ENCODE measurements around the gene CD2AP. TPM values are rescaled to one million over a fixed set of nuclear protein-coding genes. Genes with fewer than 3 reads are reported as not detected.

The CD2AP gene
- total RNA-seq, 4 donors from 2014 or later, result 49.8 to 140 (median 93.3) TPM

DNA sequence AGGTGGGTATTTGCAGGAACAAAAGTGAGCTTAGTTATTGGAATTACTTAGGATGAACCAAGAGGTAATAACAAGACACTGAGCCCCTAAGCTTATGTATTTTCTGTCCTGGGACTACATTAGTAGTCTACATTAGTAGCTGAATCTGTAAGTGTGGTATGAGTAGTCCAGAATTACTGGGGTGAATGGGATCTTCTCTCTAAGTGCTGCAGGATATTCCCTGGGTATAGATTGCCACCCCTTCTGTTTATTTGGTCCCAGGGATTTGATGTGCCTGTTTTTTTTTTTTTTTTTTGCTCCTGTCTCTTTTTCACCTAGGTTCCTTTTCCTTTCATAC, 5.9 kb downstream of the CD2AP start:
- H3K9me3 ChIP-seq, result no peaks in the 10 kb centered on the region
- no peaks in the 10 kb centered on the region for H3K36me3 ChIP-seq
- in situ Hi-C loops (cut with MboI; ENCODE audit: low pct_ligation_motif_present in 1 of 4, low pct_unique_long_range_greater_than_20kb in 1 of 4, low sequenced_read_pairs in 3 of 4), result no loop called here
- no peak for TF ChIP-seq CTCF (IDR thresholded peaks at IDR 0.05)
- no peak for TF ChIP-seq POLR2AphosphoS5 (IDR thresholded peaks at IDR 0.05)
- TF ChIP-seq POLR2A (IDR thresholded peaks at IDR 0.05), result no peak
- no peak for TF ChIP-seq EP300 (IDR thresholded peaks at IDR 0.05; ENCODE audit: low read depth)
- peaks cover 4 to 76% (median 57%) of the 10 kb centered on the region in 4 donors for H3K4me1 ChIP-seq
- no peak overlapping the region for H3K4me3 ChIP-seq
- H3K27me3 ChIP-seq, result no peaks in the 10 kb centered on the region
- peak overlapping the region; percentile 61 to 68 (median 66) for H3K27ac ChIP-seq
- no peak for DNase-seq
- intact Hi-C loops (cut with DNase I; ENCODE audit: low total_unique reads), result no loop called here

GRCh38 chr6:47483853-47484546, 6.4 kb downstream of the CD2AP start:
- no peaks in the 10 kb centered on the region for H3K27me3 ChIP-seq
- no peaks in the 10 kb centered on the region for H3K9me3 ChIP-seq
- no peak overlapping the region for H3K4me3 ChIP-seq
- 29 to 31% methylated on average over 1 of the region's 1 CpG for WGBS, 2 donors (ENCODE audit: low coverage in 1 of 2)
- TF ChIP-seq POLR2AphosphoS5 (IDR thresholded peaks at IDR 0.05), result no peak
- no peak for TF ChIP-seq CTCF (IDR thresholded peaks at IDR 0.05)
- no peak for TF ChIP-seq POLR2A (IDR thresholded peaks at IDR 0.05)
- no peak for TF ChIP-seq EP300 (IDR thresholded peaks at IDR 0.05; ENCODE audit: low read depth)
- in situ Hi-C loops (cut with MboI; ENCODE audit: low pct_ligation_motif_present in 1 of 4, low pct_unique_long_range_greater_than_20kb in 1 of 4, low sequenced_read_pairs in 3 of 4) (no loop called here), intact Hi-C loops (cut with DNase I; ENCODE audit: low total_unique reads) (no loop called here)
- DNase-seq, result no peak
- peaks cover 4 to 76% (median 54%) of the 10 kb centered on the region in 4 donors for H3K4me1 ChIP-seq
- H3K36me3 ChIP-seq, result no peaks in the 10 kb centered on the region
- peak overlapping the region; percentile 61 to 68 (median 66) for H3K27ac ChIP-seq

DNA sequence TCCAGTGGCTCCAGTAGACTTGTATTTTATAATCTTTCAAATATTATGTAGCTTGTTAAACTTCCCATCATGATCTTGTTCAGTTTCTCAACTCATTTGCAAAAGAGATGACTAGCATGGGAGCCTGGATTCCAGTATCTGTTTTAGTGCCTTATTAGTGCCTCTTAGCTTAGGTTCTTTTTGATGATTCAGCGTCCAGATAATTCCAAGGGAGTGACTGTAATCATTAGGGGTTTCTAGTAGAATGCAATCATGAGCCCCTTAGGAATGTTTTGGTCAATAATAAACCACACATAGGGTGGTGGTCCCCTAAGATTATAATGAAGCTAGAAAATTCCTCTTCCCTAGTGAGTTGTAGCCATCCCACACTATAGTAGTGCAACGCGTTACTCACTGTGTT, 7.0 kb downstream of the CD2AP start:
- in situ Hi-C loops (cut with MboI; ENCODE audit: low pct_ligation_motif_present in 1 of 4, low pct_unique_long_range_greater_than_20kb in 1 of 4, low sequenced_read_pairs in 3 of 4) (no loop called here), intact Hi-C loops (cut with DNase I; ENCODE audit: low total_unique reads) (no loop called here)
- H3K9me3 ChIP-seq, result no peaks in the 10 kb centered on the region
- DNase-seq, result no peak
- no peak for TF ChIP-seq EP300 (IDR thresholded peaks at IDR 0.05; ENCODE audit: low read depth)
- no peaks in the 10 kb centered on the region for H3K36me3 ChIP-seq
- H3K4me3 ChIP-seq, result no peak overlapping the region
- H3K27ac ChIP-seq, result peak overlapping the region; percentile 61 to 68 (median 66)
- peaks cover 4 to 76% (median 49%) of the 10 kb centered on the region in 4 donors for H3K4me1 ChIP-seq
- H3K27me3 ChIP-seq, result no peaks in the 10 kb centered on the region
- 65 to 80% methylated on average over 3 of the region's 3 CpGs for WGBS, 2 donors (ENCODE audit: low coverage in 1 of 2)

- peaks cover 4 to 77% (median 47%) of the 10 kb centered on the region in 4 donors for H3K4me1 ChIP-seq
Measured at GRCh38 chr6:47485083-47485482, 7.5 kb downstream of the CD2AP start.

More at GRCh38 chr6:47485083-47485482, 7.5 kb downstream of the CD2AP start:
- intact Hi-C loops (cut with DNase I; ENCODE audit: low total_unique reads), result no loop called here
- DNase-seq, result no peak
- Histone ChIP-seq H3K27ac (peak overlapping the region in 3 of 4 donors; percentile 61 to 68 (median 66)), H3K36me3 (no peaks in the 10 kb centered on the region), H3K9me3 (no peaks in the 10 kb centered on the region), H3K27me3 (no peaks in the 10 kb centered on the region), H3K4me3 (no peak overlapping the region)
- in situ Hi-C loops (cut with MboI; ENCODE audit: low pct_ligation_motif_present in 1 of 4, low pct_unique_long_range_greater_than_20kb in 1 of 4, low sequenced_read_pairs in 3 of 4), result no loop called here
- no peak for TF ChIP-seq POLR2A (IDR thresholded peaks at IDR 0.05)
- TF ChIP-seq CTCF (IDR thresholded peaks at IDR 0.05), result no peak
- TF ChIP-seq EP300 (IDR thresholded peaks at IDR 0.05; ENCODE audit: low read depth), result no peak
- TF ChIP-seq POLR2AphosphoS5 (IDR thresholded peaks at IDR 0.05), result no peak
- WGBS, 2 donors (ENCODE audit: low coverage in 1 of 2), result 84 to 85% methylated on average over 2 of the region's 2 CpGs

Data from transverse colon (tissue), 4 donors.